ENCODE results near the gene MTHFD1L.

The MTHFD1L gene

DNA sequence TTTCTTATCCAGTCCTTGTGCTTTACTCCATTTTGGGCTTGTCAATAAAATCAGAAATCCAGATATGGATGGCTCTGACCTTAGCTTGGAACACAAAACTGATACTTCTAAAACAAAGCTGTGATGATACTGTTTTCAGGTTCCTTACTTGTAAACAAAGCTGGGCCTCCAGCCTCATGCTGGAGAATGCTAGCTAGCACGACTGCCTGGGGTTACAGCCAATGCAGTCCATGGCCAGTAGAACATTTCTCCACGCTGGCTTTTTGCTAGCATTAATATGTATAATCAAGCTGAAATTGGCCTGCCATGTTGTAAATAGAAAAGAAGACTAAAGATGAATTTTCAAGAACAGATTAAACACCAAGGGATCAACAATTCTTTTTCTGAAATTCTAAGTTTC, 63.9 kb downstream of the MTHFD1L start:
- H3K27ac ChIP-seq: no peak overlapping the region
- no peaks in the 10 kb centered on the region for H3K27me3 ChIP-seq (ENCODE audit: control insufficient read depth, insufficient read depth, low read length)
- H3K9ac ChIP-seq: no peak overlapping the region
- H3K4me2 ChIP-seq (ENCODE audit: low read length): no peak overlapping the region
- H3K9me3 ChIP-seq (ENCODE audit: control insufficient read depth, low read length): no peaks in the 10 kb centered on the region
- H2AFZ ChIP-seq: no peak overlapping the region
- H3K4me1 ChIP-seq: no peaks in the 10 kb centered on the region
- no peaks in the 10 kb centered on the region for H3K36me3 ChIP-seq (ENCODE audit: control insufficient read depth, insufficient read depth, low read length)
- H3K79me2 ChIP-seq: no peaks in the 10 kb centered on the region
- H3K4me3 ChIP-seq (ENCODE audit: low read depth, low read length): no peak overlapping the region
- TF ChIP-seq, protein P1, sequence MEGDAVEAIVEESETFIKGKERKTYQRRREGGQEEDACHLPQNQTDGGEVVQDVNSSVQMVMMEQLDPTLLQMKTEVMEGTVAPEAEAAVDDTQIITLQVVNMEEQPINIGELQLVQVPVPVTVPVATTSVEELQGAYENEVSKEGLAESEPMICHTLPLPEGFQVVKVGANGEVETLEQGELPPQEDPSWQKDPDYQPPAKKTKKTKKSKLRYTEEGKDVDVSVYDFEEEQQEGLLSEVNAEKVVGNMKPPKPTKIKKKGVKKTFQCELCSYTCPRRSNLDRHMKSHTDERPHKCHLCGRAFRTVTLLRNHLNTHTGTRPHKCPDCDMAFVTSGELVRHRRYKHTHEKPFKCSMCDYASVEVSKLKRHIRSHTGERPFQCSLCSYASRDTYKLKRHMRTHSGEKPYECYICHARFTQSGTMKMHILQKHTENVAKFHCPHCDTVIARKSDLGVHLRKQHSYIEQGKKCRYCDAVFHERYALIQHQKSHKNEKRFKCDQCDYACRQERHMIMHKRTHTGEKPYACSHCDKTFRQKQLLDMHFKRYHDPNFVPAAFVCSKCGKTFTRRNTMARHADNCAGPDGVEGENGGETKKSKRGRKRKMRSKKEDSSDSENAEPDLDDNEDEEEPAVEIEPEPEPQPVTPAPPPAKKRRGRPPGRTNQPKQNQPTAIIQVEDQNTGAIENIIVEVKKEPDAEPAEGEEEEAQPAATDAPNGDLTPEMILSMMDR (IDR thresholded peaks at IDR 0.05): no peak

- Histone ChIP-seq H3K27ac (no peak overlapping the region), H3K4me2 (ENCODE audit: low read length) (no peak overlapping the region), H3K36me3 (ENCODE audit: control insufficient read depth, insufficient read depth, low read length) (no peaks in the 10 kb centered on the region), H3K4me3 (ENCODE audit: low read depth, low read length) (no peak overlapping the region), H3K9me3 (ENCODE audit: control insufficient read depth, low read length) (no peaks in the 10 kb centered on the region), H3K9ac (no peak overlapping the region), H2AFZ (no peak overlapping the region), H3K79me2 (no peaks in the 10 kb centered on the region), H3K27me3 (ENCODE audit: control insufficient read depth, insufficient read depth, low read length) (no peaks in the 10 kb centered on the region), H3K4me1 (no peaks in the 10 kb centered on the region)
- TF ChIP-seq, protein P1 (IDR thresholded peaks at IDR 0.05): no peak
Observed at GRCh38 chr6:150930841-150931240, 65.3 kb downstream of the MTHFD1L start.

DNA sequence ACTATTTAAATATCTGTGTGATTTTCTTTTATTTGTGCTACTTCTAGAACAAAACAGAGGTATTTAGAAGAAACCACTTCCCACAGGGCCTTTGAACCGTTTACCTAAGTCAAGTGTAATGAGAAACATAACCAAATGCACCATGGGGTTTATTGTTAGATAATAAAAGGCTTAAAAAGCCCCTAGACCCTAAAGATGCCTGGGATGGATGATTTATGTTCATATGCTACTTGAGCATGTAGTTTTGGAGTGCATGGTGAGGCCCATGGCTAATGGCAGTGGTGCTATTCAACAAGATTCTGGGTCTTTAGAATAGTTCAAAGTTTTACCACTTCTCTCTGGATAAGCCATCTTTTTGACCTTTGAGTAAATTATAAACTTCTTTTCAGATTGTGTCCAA, 65.9 kb downstream of the MTHFD1L start:
- H3K79me2 ChIP-seq: no peaks in the 10 kb centered on the region
- TF ChIP-seq, protein P1 (IDR thresholded peaks at IDR 0.05): no peak
- H3K27me3 ChIP-seq (ENCODE audit: control insufficient read depth, insufficient read depth, low read length): no peaks in the 10 kb centered on the region
- no peaks in the 10 kb centered on the region for H3K4me1 ChIP-seq
- no peak overlapping the region for H3K27ac ChIP-seq
- no peaks in the 10 kb centered on the region for H3K36me3 ChIP-seq (ENCODE audit: control insufficient read depth, insufficient read depth, low read length)
- H3K4me3 ChIP-seq (ENCODE audit: low read depth, low read length): no peak overlapping the region
- H3K9me3 ChIP-seq (ENCODE audit: control insufficient read depth, low read length): no peaks in the 10 kb centered on the region
- no peak overlapping the region for H3K9ac ChIP-seq
- H2AFZ ChIP-seq: no peak overlapping the region
- H3K4me2 ChIP-seq (ENCODE audit: low read length): no peak overlapping the region

GRCh38 chr6:150932996-150933395, 67.5 kb downstream of the MTHFD1L start:
- H3K4me1 ChIP-seq: no peaks in the 10 kb centered on the region
- no peak overlapping the region for H3K4me2 ChIP-seq (ENCODE audit: low read length)
- TF ChIP-seq, protein P1 (IDR thresholded peaks at IDR 0.05): no peak
- no peaks in the 10 kb centered on the region for H3K36me3 ChIP-seq (ENCODE audit: control insufficient read depth, insufficient read depth, low read length)
- H3K27ac ChIP-seq: no peak overlapping the region
- H2AFZ ChIP-seq: no peak overlapping the region
- no peaks in the 10 kb centered on the region for H3K9me3 ChIP-seq (ENCODE audit: control insufficient read depth, low read length)
- H3K9ac ChIP-seq: no peak overlapping the region
- no peaks in the 10 kb centered on the region for H3K79me2 ChIP-seq
- H3K4me3 ChIP-seq (ENCODE audit: low read depth, low read length): no peak overlapping the region
- H3K27me3 ChIP-seq (ENCODE audit: control insufficient read depth, insufficient read depth, low read length): no peaks in the 10 kb centered on the region

- no peak overlapping the region for H2AFZ ChIP-seq
- no peaks in the 10 kb centered on the region for H3K79me2 ChIP-seq
Observed at GRCh38 chr6:150934380-150934779, 68.9 kb downstream of the MTHFD1L start.

More at GRCh38 chr6:150934380-150934779, 68.9 kb downstream of the MTHFD1L start:
- TF ChIP-seq, protein P1 (IDR thresholded peaks at IDR 0.05): no peak
- H3K9me3 ChIP-seq (ENCODE audit: control insufficient read depth, low read length): no peaks in the 10 kb centered on the region
- H3K27ac ChIP-seq: no peak overlapping the region
- H3K36me3 ChIP-seq (ENCODE audit: control insufficient read depth, insufficient read depth, low read length): no peaks in the 10 kb centered on the region
- no peaks in the 10 kb centered on the region for H3K4me1 ChIP-seq
- no peaks in the 10 kb centered on the region for H3K27me3 ChIP-seq (ENCODE audit: control insufficient read depth, insufficient read depth, low read length)
- no peak overlapping the region for H3K4me2 ChIP-seq (ENCODE audit: low read length)
- H3K9ac ChIP-seq: no peak overlapping the region
- no peak overlapping the region for H3K4me3 ChIP-seq (ENCODE audit: low read depth, low read length)

Measured in parathyroid adenoma (tissue), 2 donors.